ENCODE measurements around the gene NUDT3.
"Not testable (repeated sequence)": the region's sequence is repeated elsewhere in the genome, so short reads cannot be mapped to it uniquely, and the experiment has no call there.

The NUDT3 gene

DNA sequence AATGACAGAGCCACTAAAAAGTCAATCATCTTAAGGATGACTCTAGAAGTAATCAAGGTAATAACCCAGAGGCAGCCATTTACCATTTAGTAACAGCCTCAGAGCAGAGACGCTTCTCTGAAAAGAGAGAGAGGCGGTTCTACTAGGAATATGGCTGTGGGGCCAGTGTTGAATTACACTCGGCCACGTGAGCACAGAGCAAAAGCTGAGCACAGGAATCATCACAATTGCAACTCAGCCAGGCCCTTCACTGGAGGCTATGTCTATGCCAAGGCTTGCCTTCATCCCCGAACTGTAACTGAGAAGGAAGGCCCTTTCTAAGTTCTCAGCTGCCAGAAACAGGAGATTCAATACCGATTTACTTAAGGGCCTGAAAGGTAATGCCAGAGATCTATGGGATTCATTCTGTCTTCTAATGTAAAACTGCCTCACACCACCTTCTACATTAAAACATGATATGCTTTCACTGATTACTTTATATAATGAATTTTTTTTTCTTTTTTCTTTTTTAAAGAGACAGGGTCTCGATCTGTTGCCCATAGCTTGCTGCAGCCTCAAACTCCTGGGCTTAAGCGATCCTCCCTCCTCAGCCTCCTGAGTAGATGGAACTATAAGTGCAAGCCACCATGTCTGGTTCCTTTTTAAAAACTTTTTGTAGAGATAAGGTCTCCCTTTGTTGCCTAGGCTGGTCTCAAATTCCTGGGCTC, 67.6 kb downstream of the NUDT3 start:
- no peak overlapping the region for H3K4me2 ChIP-seq (ENCODE audit: low read length)
- no peak overlapping the region for H2AFZ ChIP-seq (ENCODE audit: low read length)
- H3K27me3 ChIP-seq (ENCODE audit: insufficient read depth, low read length): no peaks in the 10 kb centered on the region
- no peaks in the 10 kb centered on the region for H3K9me3 ChIP-seq (ENCODE audit: low read length)
- TF ChIP-seq, protein P1, sequence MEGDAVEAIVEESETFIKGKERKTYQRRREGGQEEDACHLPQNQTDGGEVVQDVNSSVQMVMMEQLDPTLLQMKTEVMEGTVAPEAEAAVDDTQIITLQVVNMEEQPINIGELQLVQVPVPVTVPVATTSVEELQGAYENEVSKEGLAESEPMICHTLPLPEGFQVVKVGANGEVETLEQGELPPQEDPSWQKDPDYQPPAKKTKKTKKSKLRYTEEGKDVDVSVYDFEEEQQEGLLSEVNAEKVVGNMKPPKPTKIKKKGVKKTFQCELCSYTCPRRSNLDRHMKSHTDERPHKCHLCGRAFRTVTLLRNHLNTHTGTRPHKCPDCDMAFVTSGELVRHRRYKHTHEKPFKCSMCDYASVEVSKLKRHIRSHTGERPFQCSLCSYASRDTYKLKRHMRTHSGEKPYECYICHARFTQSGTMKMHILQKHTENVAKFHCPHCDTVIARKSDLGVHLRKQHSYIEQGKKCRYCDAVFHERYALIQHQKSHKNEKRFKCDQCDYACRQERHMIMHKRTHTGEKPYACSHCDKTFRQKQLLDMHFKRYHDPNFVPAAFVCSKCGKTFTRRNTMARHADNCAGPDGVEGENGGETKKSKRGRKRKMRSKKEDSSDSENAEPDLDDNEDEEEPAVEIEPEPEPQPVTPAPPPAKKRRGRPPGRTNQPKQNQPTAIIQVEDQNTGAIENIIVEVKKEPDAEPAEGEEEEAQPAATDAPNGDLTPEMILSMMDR (IDR thresholded peaks at IDR 0.05; ENCODE audit: low read length): no peak
- no peak for TF ChIP-seq EZH2 (IDR thresholded peaks at IDR 0.05; ENCODE audit: borderline replicate concordance, low read length)
- H4K20me1 ChIP-seq (ENCODE audit: insufficient read depth, low read length): no peaks in the 10 kb centered on the region
- H3K9me2 ChIP-seq (ENCODE audit: low read depth, low read length): no peaks in the 10 kb centered on the region
- no peaks in the 10 kb centered on the region; the same call in 1 of the 2 replicates for H3K79me2 ChIP-seq (ENCODE audit: insufficient read depth, low read length)
- H3K9ac ChIP-seq (ENCODE audit: low read length): no peak overlapping the region
- H3K36me3 ChIP-seq (ENCODE audit: insufficient read depth, low read length): peaks cover 9% of the 10 kb centered on the region; the same call in 1 of the 2 replicates
- no peak overlapping the region for H3K27ac ChIP-seq (ENCODE audit: low read depth, low read length, poor library complexity, severe bottlenecking)
- H3F3A ChIP-seq (ENCODE audit: insufficient read depth, low read length): no peaks in the 10 kb centered on the region
- no peaks in the 10 kb centered on the region for H3K4me1 ChIP-seq (ENCODE audit: insufficient read depth, low read length, severe bottlenecking)
- H3K4me3 ChIP-seq (ENCODE audit: low read depth, low read length, poor library complexity, severe bottlenecking): no peak overlapping the region

DNA sequence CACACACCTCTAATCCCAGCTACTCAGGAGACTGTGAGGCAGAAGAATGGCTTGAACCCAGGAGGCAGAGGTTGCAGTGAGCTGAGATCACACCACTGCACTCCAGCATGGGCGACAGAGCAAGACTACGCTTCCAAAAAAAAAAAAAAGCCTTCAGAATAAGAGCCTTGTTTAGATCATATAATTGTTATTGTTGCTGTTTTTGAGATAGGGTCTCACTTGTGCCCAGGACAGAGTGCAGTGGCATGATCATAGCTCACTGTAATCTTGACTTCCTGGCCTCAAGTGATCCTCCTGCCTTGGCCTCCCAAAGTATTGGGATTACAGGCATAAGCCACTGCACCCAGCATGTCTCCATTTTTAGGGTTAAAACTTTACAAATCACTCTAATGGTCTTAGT, 68.2 kb downstream of the NUDT3 start:
- H3K4me3 ChIP-seq (ENCODE audit: low read depth, low read length, poor library complexity, severe bottlenecking); H3K79me2 ChIP-seq (ENCODE audit: insufficient read depth, low read length); H3F3A ChIP-seq (ENCODE audit: insufficient read depth, low read length); H3K9ac ChIP-seq (ENCODE audit: low read length); H3K27me3 ChIP-seq (ENCODE audit: insufficient read depth, low read length); H3K27ac ChIP-seq (ENCODE audit: low read depth, low read length, poor library complexity, severe bottlenecking); H3K4me2 ChIP-seq (ENCODE audit: low read length); H3K9me2 ChIP-seq (ENCODE audit: low read depth, low read length); H2AFZ ChIP-seq (ENCODE audit: low read length); H3K9me3 ChIP-seq (ENCODE audit: low read length); H3K36me3 ChIP-seq (ENCODE audit: insufficient read depth, low read length); H3K4me1 ChIP-seq (ENCODE audit: insufficient read depth, low read length, severe bottlenecking); H4K20me1 ChIP-seq (ENCODE audit: insufficient read depth, low read length): not testable (repeated sequence)

DNA sequence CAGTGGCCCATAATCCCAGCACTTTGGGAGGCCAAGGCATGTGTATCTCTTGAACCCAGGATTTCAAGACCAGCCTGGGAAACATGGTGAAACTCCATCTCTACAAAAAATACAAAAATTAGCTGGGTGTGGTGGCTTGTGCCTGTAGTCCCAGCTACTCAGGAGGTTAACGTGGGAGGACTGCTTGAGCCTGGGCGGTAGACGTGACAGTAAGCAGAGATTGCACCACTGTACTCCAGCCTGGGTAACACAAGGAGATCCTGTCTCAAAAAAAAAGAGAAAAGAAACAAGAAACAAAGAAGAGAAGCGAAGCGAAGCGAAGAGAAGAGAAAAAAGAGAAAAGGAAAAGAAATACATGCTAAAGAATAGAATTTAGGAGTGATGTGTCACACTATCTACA, 69.2 kb downstream of the NUDT3 start:
- Histone ChIP-seq H3K9me2 (ENCODE audit: low read depth, low read length) (no peaks in the 10 kb centered on the region), H3K4me2 (ENCODE audit: low read length) (no peak overlapping the region), H3K36me3 (ENCODE audit: insufficient read depth, low read length) (peaks cover 9% of the 10 kb centered on the region; the same call in 1 of the 2 replicates), H3K27ac (ENCODE audit: low read depth, low read length, poor library complexity, severe bottlenecking) (no peak overlapping the region), H3K4me1 (ENCODE audit: insufficient read depth, low read length, severe bottlenecking) (peaks cover 7% of the 10 kb centered on the region), H4K20me1 (ENCODE audit: insufficient read depth, low read length) (no peaks in the 10 kb centered on the region), H3F3A (ENCODE audit: insufficient read depth, low read length) (no peaks in the 10 kb centered on the region), H2AFZ (ENCODE audit: low read length) (no peak overlapping the region), H3K4me3 (ENCODE audit: low read depth, low read length, poor library complexity, severe bottlenecking) (no peak overlapping the region), H3K9me3 (ENCODE audit: low read length) (no peaks in the 10 kb centered on the region), H3K27me3 (ENCODE audit: insufficient read depth, low read length) (no peaks in the 10 kb centered on the region), H3K9ac (ENCODE audit: low read length) (no peak overlapping the region), H3K79me2 (ENCODE audit: insufficient read depth, low read length) (peaks cover 2% of the 10 kb centered on the region; the same call in 1 of the 2 replicates)
- no peak for TF ChIP-seq EZH2 (IDR thresholded peaks at IDR 0.05; ENCODE audit: borderline replicate concordance, low read length)
- TF ChIP-seq, protein P1 (IDR thresholded peaks at IDR 0.05; ENCODE audit: low read length): no peak

DNA sequence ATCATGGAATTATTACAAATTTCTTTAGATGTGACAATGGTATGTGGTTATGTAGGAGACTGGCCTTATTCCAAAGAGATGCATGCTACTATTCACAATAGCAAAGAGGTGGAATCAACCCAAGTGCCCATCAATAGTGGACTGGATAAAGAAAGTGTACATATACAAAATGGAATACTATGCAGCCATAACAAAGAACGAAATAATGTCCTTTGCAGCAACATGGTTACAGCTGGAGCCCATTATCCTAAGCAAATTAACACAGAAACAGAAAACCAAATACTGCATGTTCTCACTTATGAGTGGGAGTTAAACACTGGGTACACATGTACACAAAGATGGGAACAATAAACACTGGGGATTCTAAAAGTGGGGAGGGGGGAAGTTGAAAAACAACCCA, 69.7 kb downstream of the NUDT3 start:
- no peak overlapping the region for H2AFZ ChIP-seq (ENCODE audit: low read length)
- TF ChIP-seq EZH2 (IDR thresholded peaks at IDR 0.05; ENCODE audit: borderline replicate concordance, low read length): no peak
- TF ChIP-seq, protein P1 (IDR thresholded peaks at IDR 0.05; ENCODE audit: low read length): no peak
- H3K4me2 ChIP-seq (ENCODE audit: low read length): no peak overlapping the region
- no peaks in the 10 kb centered on the region for H3K9me3 ChIP-seq (ENCODE audit: low read length)
- peaks cover 12% of the 10 kb centered on the region for H3K4me1 ChIP-seq (ENCODE audit: insufficient read depth, low read length, severe bottlenecking)
- H3K79me2 ChIP-seq (ENCODE audit: insufficient read depth, low read length): peaks cover 5% of the 10 kb centered on the region; the same call in 1 of the 2 replicates
- no peaks in the 10 kb centered on the region for H3F3A ChIP-seq (ENCODE audit: insufficient read depth, low read length)
- no peaks in the 10 kb centered on the region for H3K9me2 ChIP-seq (ENCODE audit: low read depth, low read length)
- peaks cover 9% of the 10 kb centered on the region; the same call in 1 of the 2 replicates for H3K36me3 ChIP-seq (ENCODE audit: insufficient read depth, low read length)
- no peak overlapping the region for H3K9ac ChIP-seq (ENCODE audit: low read length)
- H3K27ac ChIP-seq (ENCODE audit: low read depth, low read length, poor library complexity, severe bottlenecking): no peak overlapping the region
- H3K4me3 ChIP-seq (ENCODE audit: low read depth, low read length, poor library complexity, severe bottlenecking): no peak overlapping the region
- no peaks in the 10 kb centered on the region for H3K27me3 ChIP-seq (ENCODE audit: insufficient read depth, low read length)
- no peaks in the 10 kb centered on the region for H4K20me1 ChIP-seq (ENCODE audit: insufficient read depth, low read length)

Data from OCI-LY1 (cell line).